HG03469 (cell line): ENCODE results near the gene FBXL16.
"Not testable (repeated sequence)": the region's sequence is repeated elsewhere in the genome, so short reads cannot be mapped to it uniquely, and the experiment has no call there.

Experiments used
- ATAC-seq: cut with Tn5 transposase; IDR thresholded peaks from one replicate; pipeline ENCODE4 v1.9.1; 2021; ENCODE audit warnings: mild to moderate bottlenecking, moderate library complexity, moderate number of reproducible peaks; ENCODE audit not compliant: unreplicated experiment

FBXL16 gene, protein sequence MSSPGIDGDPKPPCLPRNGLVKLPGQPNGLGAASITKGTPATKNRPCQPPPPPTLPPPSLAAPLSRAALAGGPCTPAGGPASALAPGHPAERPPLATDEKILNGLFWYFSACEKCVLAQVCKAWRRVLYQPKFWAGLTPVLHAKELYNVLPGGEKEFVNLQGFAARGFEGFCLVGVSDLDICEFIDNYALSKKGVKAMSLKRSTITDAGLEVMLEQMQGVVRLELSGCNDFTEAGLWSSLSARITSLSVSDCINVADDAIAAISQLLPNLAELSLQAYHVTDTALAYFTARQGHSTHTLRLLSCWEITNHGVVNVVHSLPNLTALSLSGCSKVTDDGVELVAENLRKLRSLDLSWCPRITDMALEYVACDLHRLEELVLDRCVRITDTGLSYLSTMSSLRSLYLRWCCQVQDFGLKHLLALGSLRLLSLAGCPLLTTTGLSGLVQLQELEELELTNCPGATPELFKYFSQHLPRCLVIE

DNA sequence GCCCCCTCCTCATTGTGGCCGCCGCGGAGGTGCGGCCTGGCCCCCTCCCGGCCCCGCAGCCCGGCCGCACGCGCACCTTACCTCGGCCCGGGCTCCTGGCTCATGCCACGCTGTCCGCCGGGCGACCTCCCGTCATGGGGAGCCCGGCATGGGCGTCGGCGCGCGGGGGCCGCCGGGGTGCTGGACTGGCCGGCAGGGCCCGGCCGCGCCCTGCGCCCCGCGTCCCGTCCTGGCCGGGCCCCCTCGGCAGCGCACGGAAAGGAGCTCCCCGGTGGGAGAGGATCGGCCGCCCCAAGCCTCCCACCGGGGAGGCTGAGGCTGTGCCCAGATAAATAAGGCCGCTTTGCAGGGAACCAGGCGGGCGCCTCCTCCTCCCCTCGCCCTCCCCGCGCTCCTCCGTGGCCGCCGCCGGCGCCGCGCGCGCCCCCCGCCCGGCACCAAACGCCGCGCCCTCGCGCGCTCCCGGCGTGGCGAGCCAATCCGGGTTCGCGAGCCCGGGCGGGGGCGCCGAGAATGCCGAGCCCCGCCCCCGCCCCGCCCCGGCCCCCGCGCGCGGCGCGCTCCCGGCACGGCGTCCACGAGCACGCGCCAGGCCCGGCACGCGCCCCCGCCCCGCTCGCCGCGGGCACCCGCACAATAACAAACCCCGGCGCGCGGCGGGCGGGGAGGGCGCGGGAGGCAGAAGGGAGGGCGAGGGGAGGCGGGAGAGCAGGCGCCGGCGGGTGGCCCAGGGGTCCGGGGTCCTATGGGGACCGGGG lies at the start of gene FBXL16:
Gene FBXL16 (minus strand): TSS at position 371 of the 758 bp plus-strand sequence. CDS start 8,396 bp downstream, outside the sequence.
- ATAC-seq: no peak

DNA sequence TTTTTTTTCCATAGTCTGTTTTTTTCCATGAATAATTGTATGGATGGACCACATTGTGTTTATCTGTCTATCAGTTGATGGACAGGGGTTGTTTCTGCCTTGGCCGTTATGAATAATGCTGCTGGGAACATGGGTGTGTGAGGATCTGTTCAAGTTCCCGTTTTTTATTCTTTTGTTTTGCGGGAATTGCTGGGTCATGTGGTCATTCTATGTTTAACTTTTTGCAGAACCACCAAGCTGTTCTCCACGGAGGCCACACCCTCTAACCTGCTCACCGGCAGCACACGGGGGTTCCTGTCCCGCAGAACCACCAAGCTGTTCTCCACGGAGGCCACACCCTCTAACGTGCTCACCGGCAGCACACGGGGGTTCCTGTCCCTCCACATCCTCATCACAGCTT lies 49.1 kb upstream of the FBXL16 start:
- ATAC-seq: no peak

DNA sequence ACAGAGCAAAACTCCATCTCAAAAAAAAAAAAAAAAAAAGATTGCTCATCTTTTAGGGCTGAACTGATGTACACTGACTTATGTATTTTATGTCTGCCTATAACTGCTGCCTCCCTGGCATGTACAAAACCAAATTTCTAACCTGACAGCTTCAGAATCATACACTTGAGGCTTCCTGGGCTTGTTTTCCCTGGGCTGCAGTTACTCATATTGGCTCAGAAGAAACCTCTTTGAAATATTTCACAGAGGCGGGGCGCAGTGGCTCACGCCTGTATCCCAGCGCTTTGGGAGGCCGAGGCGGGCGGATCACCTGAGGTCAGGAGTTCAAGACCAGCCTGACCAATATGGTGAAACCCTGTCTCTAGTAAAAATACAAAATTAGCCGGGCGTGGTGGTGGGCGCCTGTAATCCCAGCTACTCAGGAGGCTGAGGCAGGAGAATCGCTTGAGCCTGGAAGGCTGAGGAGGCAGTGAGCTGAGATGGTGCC lies 48.6 kb upstream of the FBXL16 start:
- ATAC-seq: not testable (repeated sequence)

DNA sequence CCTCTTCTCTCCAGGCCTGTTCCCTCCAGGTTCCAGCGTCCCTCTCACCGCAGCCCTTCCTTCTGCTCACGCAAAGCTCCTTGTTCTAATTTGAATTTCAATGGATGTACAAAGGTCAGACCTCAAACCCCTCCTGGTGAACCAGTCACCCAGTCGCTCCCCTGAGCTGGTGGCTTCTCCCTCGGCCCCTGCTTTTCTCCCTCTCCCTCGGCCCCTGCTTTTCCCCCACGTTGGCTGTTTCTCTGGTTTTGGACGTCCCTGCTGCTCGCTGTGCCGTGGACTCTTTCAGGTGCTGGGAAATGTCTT lies 46.4 kb upstream of the FBXL16 start:
- ATAC-seq: no peak

DNA sequence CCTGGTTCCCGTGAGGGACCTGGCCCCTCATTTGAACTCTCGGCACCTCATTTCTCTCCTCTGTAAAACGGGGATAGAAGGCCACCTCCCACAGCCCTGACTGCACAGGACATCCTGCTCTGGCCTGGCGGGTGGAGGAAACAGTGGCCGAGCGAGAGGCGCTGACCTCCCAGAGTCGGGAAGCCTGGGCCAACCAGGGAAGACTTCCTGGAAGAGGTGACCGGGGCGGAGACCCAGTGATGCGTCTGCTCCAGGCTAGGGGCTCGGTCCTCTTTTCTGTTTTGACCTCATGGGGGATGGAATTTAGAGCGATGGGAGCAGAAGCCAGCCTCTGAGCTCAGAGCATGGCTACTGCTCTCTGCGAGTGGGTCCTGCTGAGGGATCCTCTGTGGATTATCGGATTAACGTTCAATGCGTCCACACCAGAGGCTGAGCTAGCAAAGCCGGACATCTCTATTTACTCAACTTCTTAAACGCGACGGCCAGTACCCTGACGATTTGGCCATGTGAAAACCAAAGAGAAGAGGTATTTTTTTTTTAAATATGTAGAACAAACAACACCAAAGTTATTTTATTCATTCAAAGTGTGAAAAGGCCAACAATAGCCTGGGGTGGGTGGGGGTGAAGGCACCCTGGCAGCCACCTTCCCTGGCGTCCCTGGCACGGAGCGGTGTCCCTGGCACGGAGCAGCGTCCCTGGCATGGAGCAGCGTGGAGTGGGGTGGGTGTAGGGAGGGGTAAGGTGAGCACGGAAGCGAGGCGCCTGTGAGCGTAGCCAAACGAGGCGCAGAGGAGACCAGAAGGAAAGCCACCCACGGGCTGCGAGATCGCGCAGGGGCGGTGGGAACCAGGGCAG lies 45.8 kb upstream of the FBXL16 start:
- no peak for ATAC-seq

DNA sequence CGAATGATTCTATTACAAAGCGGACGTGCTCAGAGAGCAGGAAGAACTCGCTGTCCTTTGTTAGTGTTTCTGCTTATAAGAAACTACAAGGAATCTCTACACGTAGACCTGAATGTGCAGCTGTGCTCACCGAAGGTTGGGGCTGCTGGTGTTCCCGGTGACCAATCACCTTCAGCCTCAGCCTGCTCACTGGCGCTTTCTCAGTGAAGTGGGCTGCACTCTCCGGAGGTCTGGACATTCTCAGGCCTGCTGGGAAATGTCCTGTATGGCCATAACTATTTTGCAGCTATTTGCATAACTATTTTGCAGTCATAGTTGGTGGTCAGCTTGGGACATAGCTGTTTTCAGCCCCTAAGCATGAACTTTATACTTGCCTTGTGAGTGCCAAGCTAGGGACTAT lies 44.9 kb upstream of the FBXL16 start:
- ATAC-seq: no peak

DNA sequence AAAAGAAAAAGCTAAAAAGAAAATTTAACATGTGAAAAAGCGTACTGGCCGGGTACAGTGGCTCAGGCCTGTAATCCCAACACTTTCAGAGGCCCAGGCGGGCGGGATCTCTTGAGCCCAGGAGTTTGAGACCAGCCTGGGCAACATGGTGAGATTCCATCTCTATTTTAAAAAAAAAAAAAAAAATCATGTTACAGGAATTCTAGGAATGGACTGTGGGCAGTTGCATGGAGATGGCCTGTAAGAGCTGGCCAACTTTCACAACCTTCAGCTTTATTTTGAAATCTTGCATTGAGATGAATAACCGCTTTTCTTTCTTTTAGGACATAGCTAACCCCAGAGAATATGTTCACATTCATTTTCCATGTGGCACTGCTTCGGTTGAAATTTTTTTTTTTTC lies 43.4 kb upstream of the FBXL16 start:
- no peak for ATAC-seq

DNA sequence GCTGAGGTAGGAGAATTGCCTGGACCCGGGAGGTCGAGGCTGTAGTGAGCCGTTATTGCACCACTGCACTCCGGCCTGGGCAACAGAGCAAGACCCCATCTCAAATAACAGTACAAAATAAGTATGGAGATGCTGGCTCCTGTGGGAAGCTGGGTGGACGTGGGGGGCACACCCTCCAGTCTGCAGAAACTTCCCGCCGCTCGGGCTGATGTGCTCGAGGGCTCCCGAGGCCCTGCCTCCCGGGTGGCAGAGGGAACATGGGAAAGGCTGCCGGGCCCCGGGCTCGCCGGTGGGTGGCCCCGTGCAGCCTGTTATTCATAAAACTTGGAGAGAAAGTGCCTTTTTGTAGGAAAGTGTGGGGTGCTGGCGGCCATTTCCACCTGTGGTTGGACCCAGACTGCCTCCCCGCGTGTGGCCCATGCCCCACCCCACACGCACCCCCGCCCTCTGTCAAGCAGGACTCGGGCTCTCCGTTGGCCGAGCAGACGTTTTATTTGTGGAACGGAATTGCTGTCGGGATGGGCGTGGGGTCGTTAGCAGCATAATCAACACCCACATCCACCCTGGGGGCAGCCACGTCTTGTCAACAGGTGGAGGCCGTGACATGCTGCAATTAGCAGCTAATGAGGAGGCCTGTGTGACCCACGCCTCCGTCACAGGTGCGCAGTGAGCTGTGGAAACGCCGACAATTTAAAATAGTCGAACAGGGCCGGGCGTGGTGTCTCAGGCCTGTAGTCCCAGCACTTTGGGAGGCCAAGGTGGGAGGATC lies 42.6 kb upstream of the FBXL16 start:
- ATAC-seq: no peak

DNA sequence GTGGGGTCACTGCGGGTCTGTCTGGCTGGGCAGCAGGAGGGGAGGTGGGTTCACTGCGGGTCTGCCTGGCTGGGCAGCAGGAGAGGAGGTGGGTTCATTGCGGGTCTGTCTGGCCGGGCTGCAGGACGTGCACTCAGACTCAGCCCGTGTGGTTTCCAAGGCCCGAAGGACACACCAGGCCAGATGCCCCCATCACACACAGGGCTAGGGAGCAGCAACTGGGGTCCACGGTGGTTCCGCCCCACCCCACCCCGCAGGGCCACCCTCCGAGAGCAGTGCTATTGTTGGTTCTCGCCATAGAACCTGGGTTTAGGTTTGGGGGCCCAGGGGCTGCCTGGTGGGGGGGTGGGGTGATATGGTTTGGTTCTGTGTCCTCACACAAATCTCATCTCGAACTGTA lies 41.0 kb upstream of the FBXL16 start:
- ATAC-seq: no peak

DNA sequence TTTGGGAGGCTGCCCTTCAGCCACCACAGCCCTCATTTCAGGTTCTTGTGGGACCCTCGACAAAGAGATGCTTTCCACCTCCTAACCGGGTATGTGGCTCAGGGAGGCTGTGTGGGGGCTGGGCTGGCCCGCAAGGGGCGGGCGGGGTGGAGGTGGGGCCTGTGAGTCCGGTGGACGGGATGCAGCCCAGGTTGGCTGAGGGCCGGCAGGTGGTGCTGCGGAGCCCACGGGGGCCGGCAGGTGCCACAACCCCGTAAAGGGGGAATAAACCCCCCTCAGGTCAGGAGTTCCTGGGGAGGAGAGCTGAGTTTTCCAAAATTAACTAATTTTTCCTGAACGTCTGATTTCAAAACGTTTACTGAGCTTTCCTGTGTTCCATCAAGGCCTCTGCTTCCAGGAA lies 40.1 kb upstream of the FBXL16 start:
- no peak for ATAC-seq

DNA sequence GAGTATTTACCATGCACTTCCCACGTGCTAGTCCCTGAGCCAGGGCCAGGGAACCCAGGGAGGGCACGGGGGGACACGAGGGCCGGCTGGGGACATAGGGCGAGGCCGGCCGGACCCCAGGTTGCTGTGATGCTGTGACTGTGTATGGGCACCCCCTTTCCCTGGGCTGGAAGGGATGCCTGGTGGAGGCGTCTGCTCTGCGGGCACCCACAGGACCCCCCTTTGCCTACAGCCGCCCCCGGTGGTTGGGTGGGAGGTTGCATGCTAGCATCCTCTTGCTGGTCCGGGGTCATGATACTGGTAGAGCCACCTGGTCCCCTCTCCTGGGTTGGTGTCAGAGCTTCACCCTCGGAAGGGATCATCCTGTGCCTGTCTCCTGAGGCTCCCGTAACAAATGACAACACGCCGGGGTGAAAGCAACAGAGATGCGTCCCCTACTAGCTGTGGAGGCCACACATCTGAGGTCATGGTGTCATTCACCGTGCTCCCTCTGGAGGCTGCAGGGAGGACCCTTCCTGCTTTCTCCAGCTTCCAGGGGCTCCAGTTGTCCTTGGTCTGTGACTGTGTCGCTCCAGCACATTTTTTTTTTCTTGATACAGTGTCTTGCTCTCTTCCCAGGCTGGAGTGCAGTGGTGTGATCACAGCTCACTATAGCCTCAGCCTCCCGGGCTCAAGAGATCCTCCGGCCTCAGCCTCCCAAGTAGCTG lies 38.3 kb upstream of the FBXL16 start:
- ATAC-seq: no peak

DNA sequence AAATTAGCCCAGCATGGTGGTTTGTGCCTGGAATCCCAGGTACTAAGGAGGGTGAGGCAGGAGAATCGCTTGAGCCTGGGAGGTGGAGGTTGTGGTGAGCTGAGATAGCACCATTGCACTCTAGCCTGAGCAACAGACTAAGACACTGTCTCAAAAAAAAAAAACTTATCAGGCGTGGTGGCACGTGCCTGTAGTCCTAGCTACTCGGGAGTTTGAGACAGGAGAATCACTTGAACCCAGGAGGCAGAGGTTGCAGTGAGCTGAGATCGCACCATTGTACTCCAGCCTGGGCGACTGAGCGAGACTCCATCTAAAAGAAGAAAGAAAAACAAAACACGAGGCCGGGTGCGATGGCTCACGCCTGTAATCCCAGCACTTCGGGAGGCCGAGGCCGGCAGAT lies 37.3 kb upstream of the FBXL16 start:
- not testable (repeated sequence) for ATAC-seq

DNA sequence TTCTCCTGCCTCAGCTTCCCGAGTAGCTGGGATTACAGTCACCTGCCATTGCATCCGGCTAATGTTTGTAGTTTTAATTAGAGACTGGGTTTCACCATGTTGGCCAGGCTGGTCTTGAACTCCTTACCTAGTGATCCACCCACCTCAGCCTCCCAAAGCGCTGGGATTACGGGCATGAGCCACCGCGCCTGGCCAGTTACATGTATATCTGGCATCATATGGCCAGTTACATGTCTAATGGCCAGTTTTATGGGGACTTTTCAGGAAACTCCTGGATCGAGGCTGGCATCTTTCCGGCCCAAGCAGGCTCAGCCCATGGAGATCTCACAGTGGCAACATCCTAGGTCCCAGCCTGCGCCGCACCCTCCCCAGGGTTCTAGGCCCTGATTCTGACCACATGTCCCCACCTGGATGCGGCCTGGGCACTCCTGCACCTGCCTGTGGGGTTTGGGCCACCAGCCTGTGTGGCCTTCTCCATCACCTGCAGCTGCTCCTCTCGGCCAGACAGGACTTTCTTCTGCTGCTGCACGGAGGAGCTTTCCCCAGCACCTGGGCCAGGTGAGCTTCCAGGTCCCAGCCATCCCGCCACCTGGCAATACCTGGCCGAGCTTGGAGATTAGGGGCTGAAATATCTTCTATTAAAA lies 36.5 kb upstream of the FBXL16 start:
- no peak for ATAC-seq

DNA sequence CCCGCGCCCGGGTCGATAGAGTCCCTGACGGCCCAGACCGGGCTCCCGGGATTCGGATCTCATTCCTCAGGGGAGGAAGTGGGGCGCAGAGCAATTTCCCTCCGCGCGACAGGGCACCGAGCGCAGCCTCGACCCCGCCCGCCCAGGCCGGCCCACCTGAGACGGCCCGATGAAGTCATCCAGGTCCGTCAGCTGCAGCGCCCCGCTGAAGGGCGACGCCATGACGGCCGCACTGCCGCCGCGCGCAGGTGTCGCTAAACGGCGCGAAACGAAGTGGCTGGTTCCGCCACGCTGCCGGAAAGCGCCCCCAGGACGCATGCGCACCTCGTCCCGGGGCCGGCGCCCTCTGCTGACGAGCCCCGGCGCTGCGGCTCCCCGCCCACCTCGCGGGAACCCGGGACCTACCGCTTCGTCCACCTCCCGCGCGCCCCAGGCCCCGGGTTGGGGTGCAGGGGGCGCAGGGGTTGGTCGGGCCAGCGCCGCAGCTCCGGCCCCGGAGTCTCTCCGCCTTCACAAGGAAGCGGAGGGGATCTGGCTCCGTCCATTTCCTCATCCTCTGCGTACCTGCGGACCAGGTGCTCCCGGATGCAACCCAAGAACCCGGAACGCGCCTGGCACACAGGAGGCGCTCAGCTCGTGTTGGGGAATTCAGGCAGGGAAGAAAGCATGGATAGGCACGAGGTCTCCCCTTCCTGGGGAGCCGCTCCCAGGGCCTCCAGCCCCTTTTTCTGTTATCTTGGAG lies 35.3 kb upstream of the FBXL16 start, which contains the start of gene CIAO3:
Gene CIAO3 (minus strand): TSS at position 234 of the 742 bp plus-strand sequence. CDS start 12 bp downstream, at position 222.
- peak; percentile 47 for ATAC-seq

DNA sequence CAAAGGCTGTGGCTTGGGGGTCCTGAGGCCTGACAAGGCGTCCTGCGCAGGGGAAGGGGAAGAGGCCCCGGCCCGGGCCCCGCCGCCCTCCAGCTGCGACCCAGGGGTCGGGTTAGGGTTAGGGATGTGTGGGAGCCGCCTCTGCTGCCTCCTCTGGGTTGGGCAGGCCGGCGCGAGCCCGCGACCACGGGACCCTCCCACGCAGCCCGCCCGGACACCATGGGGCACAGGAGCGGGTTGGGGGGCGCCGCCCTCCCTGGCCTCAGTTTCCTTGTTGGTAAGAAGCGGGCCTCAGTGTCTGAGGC lies 34.8 kb upstream of the FBXL16 start:
- ATAC-seq: no peak

DNA sequence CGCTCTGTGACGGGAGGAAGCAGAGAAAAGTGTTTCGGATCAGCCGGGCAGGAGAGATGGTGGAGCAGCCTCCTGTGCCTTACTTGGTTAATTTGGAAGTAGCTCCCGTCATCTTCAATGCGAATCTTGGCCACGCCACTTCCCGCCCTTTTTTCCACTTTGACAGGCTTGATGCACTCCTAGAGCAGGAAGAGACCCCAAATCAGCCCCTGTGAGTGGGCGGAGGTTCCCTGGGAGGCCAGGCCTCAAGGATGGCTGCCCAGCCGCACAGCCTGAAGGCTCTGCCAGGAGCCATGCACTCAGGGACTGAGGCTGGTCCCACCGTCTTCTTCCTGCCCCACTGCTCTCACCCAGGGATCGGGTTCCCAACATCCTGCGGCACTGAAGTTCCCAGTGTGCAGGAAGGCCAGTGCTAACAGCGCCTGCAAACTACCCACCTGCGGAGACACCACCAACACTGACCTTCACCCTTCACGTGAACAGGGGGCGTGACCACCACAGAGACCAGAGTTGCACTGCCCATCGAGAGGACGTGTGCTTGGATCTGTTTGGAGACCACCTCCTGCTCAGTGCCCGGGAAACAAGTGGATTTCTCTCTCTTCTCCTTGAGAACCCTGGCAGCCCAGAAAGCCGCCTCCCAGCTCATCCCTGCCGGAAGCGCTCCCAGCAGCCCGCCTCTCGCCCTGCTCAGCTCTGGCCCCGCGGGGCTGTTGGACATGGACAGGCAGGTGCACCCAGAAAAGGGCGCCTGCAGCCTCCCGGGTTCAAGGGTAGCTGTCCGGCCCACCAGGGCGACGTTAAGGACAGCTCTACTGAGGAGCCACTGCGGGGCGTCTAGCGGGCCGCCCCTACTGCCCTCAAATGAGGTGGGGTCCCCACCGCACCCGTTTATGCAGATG lies 34.2 kb upstream of the FBXL16 start:
- no peak for ATAC-seq

DNA sequence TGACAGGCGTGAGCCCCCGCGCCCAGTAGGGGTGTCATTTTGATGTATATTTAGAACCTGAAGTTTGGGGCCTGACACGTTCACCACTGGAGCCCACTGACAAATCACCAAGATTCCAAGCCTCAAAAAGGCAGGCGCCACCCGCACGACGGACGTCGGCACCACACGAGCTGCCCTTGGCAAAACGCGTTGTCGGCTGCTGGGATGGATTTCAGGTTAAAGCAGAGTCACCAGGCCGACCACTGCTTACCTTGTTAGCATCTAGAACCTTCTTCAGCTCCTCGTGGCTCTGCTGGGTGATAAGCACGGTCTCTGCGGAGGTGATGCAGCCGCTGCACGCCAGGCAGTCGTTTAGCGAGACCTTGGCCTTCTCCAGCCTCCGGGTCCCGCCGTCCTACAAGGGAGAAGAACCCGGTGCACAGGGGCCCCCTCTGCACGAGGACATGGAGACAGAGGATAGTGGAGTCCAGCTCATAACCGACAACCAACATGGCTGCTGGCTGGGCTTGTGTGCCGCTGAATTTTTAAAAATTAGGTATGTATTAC lies 31.4 kb upstream of the FBXL16 start:
- ATAC-seq: no peak
